ENCODE measurements around the gene NHLRC1.

NHLRC1 gene

GRCh38 chr6:18141805-18142590, 19.5 kb upstream of the NHLRC1 start:
- peaks cover 11% of the 10 kb centered on the region for H3K36me3 ChIP-seq (ENCODE audit: control insufficient read depth, insufficient read depth, low read length)
- no peak overlapping the region for H3K4me3 ChIP-seq (ENCODE audit: insufficient read depth, low read depth, low read length, poor library complexity, severe bottlenecking)
- H3K4me1 ChIP-seq (ENCODE audit: control insufficient read depth, insufficient read depth, low read length, poor library complexity, severe bottlenecking), result no peaks in the 10 kb centered on the region
- DNase-seq, result no peak
- no peaks in the 10 kb centered on the region for H3K27me3 ChIP-seq (replicated peaks; ENCODE audit: control insufficient read depth, insufficient read depth, low read length, poor library complexity, severe bottlenecking)
- no peaks in the 10 kb centered on the region for H3K9me3 ChIP-seq (ENCODE audit: control insufficient read depth, low read length)
- no peak overlapping the region for H3K27ac ChIP-seq (ENCODE audit: insufficient read depth, low read length, poor library complexity, severe bottlenecking)

- Histone ChIP-seq H3K27ac (ENCODE audit: insufficient read depth, low read length, poor library complexity, severe bottlenecking) (no peak overlapping the region), H3K4me1 (ENCODE audit: control insufficient read depth, insufficient read depth, low read length, poor library complexity, severe bottlenecking) (no peaks in the 10 kb centered on the region), H3K4me3 (ENCODE audit: insufficient read depth, low read depth, low read length, poor library complexity, severe bottlenecking) (no peak overlapping the region), H3K36me3 (ENCODE audit: control insufficient read depth, insufficient read depth, low read length) (peaks cover 18% of the 10 kb centered on the region), H3K27me3 (replicated peaks; ENCODE audit: control insufficient read depth, insufficient read depth, low read length, poor library complexity, severe bottlenecking) (no peaks in the 10 kb centered on the region), H3K9me3 (ENCODE audit: control insufficient read depth, low read length) (no peaks in the 10 kb centered on the region)
- no peak for DNase-seq
Observed at GRCh38 chr6:18139935-18140621, 17.6 kb upstream of the NHLRC1 start.

DNA sequence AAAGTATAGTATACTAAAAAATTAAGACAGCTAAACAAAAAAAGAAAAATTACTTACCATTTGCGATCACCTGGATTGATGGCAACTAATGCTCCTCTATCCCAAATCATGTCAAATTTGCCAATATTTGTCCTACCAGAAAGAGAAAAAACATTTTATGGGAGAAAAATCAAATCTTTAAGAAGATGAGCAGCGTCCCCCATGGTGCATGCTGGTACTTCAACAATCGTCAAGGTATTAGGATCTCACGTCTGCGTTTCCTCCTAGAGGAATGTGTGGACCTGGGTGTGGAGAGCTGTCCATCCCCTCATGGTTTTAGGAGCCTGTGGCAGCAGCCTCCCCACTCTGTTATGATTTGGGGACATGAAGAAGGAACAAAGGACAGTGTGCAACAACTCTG, 16.4 kb upstream of the NHLRC1 start:
- Histone ChIP-seq H3K4me3 (ENCODE audit: insufficient read depth, low read depth, low read length, poor library complexity, severe bottlenecking) (no peak overlapping the region), H3K9me3 (ENCODE audit: control insufficient read depth, low read length) (no peaks in the 10 kb centered on the region), H3K27me3 (replicated peaks; ENCODE audit: control insufficient read depth, insufficient read depth, low read length, poor library complexity, severe bottlenecking) (no peaks in the 10 kb centered on the region), H3K4me1 (ENCODE audit: control insufficient read depth, insufficient read depth, low read length, poor library complexity, severe bottlenecking) (no peaks in the 10 kb centered on the region), H3K36me3 (ENCODE audit: control insufficient read depth, insufficient read depth, low read length) (peaks cover 21% of the 10 kb centered on the region), H3K27ac (ENCODE audit: insufficient read depth, low read length, poor library complexity, severe bottlenecking) (no peak overlapping the region)
- no peak for DNase-seq

DNA sequence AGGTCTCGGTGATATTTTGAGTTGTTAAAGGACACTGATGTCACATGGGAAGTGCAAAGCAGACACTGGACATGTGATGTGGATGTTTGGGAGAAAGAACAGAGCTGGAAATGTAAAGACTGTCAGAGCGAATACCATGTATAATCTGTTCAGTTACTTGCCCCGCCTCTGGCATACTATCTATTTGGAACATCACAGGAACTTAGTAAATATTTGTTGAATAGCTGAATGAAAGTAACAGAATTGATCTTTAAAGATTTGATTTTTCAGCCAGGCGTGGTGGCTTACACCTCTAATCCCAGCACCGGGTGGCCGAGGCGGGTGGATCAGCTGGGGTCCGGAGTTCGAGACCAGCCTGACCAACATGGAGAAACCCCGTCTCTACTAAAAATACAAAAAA, 13.8 kb upstream of the NHLRC1 start:
- H3K4me1 ChIP-seq (ENCODE audit: control insufficient read depth, insufficient read depth, low read length, poor library complexity, severe bottlenecking), result no peaks in the 10 kb centered on the region
- no peak overlapping the region for H3K4me3 ChIP-seq (ENCODE audit: insufficient read depth, low read depth, low read length, poor library complexity, severe bottlenecking)
- H3K27ac ChIP-seq (ENCODE audit: insufficient read depth, low read length, poor library complexity, severe bottlenecking), result no peak overlapping the region
- no peak for DNase-seq
- H3K9me3 ChIP-seq (ENCODE audit: control insufficient read depth, low read length), result no peaks in the 10 kb centered on the region
- H3K36me3 ChIP-seq (ENCODE audit: control insufficient read depth, insufficient read depth, low read length), result peaks cover 10% of the 10 kb centered on the region
- H3K27me3 ChIP-seq (replicated peaks; ENCODE audit: control insufficient read depth, insufficient read depth, low read length, poor library complexity, severe bottlenecking), result no peaks in the 10 kb centered on the region

- H3K4me3 ChIP-seq (ENCODE audit: insufficient read depth, low read depth, low read length, poor library complexity, severe bottlenecking), result no peak overlapping the region
- H3K4me1 ChIP-seq (ENCODE audit: control insufficient read depth, insufficient read depth, low read length, poor library complexity, severe bottlenecking), result no peaks in the 10 kb centered on the region
- H3K36me3 ChIP-seq (ENCODE audit: control insufficient read depth, insufficient read depth, low read length), result peaks cover 10% of the 10 kb centered on the region
- H3K9me3 ChIP-seq (ENCODE audit: control insufficient read depth, low read length), result no peaks in the 10 kb centered on the region
- H3K27ac ChIP-seq (ENCODE audit: insufficient read depth, low read length, poor library complexity, severe bottlenecking), result no peak overlapping the region
- DNase-seq, result no peak
- no peaks in the 10 kb centered on the region for H3K27me3 ChIP-seq (replicated peaks; ENCODE audit: control insufficient read depth, insufficient read depth, low read length, poor library complexity, severe bottlenecking)
Observed at GRCh38 chr6:18135171-18135570, 12.7 kb upstream of the NHLRC1 start.

- Histone ChIP-seq H3K4me1 (ENCODE audit: control insufficient read depth, insufficient read depth, low read length, poor library complexity, severe bottlenecking) (no peaks in the 10 kb centered on the region), H3K4me3 (ENCODE audit: insufficient read depth, low read depth, low read length, poor library complexity, severe bottlenecking) (no peak overlapping the region), H3K9me3 (ENCODE audit: control insufficient read depth, low read length) (no peaks in the 10 kb centered on the region), H3K27me3 (replicated peaks; ENCODE audit: control insufficient read depth, insufficient read depth, low read length, poor library complexity, severe bottlenecking) (no peaks in the 10 kb centered on the region), H3K36me3 (ENCODE audit: control insufficient read depth, insufficient read depth, low read length) (peaks cover 10% of the 10 kb centered on the region), H3K27ac (ENCODE audit: insufficient read depth, low read length, poor library complexity, severe bottlenecking) (no peak overlapping the region)
- DNase-seq, result no peak
Observed at GRCh38 chr6:18132346-18132745, 9.9 kb upstream of the NHLRC1 start.

DNA sequence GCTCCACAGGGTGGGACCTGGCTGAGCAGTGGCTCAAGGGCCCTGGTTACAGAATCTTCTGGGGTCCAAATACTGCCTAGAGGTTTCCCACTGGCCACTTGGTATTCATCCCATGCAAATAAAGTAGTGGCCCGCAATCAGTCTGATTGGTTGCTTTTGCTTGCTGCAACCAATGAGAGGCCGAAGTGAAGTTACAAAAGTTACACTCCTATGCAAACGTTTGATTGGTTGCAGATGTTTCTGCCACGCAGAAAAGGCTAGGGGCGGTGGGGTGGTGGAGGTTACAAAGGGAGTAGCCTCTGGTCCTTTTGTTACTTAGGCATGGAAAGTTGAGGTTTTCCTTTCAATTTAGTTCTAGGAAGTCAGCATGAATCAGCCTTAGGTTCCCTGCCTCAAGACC, 3.6 kb upstream of the NHLRC1 start:
- Histone ChIP-seq H3K4me3 (ENCODE audit: insufficient read depth, low read depth, low read length, poor library complexity, severe bottlenecking) (no peak overlapping the region), H3K27me3 (replicated peaks; ENCODE audit: control insufficient read depth, insufficient read depth, low read length, poor library complexity, severe bottlenecking) (no peaks in the 10 kb centered on the region), H3K4me1 (ENCODE audit: control insufficient read depth, insufficient read depth, low read length, poor library complexity, severe bottlenecking) (peaks cover 3% of the 10 kb centered on the region), H3K27ac (ENCODE audit: insufficient read depth, low read length, poor library complexity, severe bottlenecking) (no peak overlapping the region), H3K9me3 (ENCODE audit: control insufficient read depth, low read length) (no peaks in the 10 kb centered on the region), H3K36me3 (ENCODE audit: control insufficient read depth, insufficient read depth, low read length) (no peaks in the 10 kb centered on the region)
- DNase-seq, result no peak

- no peaks in the 10 kb centered on the region for H3K9me3 ChIP-seq (ENCODE audit: control insufficient read depth, low read length)
- H3K4me1 ChIP-seq (ENCODE audit: control insufficient read depth, insufficient read depth, low read length, poor library complexity, severe bottlenecking), result peaks cover 3% of the 10 kb centered on the region
- no peaks in the 10 kb centered on the region for H3K36me3 ChIP-seq (ENCODE audit: control insufficient read depth, insufficient read depth, low read length)
- no peak overlapping the region for H3K27ac ChIP-seq (ENCODE audit: insufficient read depth, low read length, poor library complexity, severe bottlenecking)
- no peak for DNase-seq
- peak overlapping the region; percentile 56 for H3K4me3 ChIP-seq (ENCODE audit: insufficient read depth, low read depth, low read length, poor library complexity, severe bottlenecking)
- no peaks in the 10 kb centered on the region for H3K27me3 ChIP-seq (replicated peaks; ENCODE audit: control insufficient read depth, insufficient read depth, low read length, poor library complexity, severe bottlenecking)
Observed at GRCh38 chr6:18121580-18122127, 823 bp downstream of the NHLRC1 start.

DNA sequence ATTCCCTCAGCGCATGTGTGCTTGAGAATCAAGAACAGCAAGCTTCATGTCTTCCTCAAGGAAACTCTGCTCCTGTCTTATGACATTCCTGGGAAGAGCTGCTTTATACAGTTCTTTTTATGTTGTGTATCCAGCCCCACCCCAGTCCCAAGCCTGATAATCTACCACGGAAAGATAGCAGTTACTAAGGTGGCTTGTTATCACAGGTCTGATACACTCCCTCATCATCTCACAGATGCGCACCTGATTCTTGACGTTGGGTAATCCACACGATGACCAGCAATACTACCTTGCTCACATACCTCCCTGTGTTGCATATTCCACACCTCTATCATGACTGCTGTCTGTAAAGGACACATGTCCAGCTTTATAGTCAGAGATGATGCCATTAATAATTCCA, 3.2 kb downstream of the NHLRC1 start:
- H3K4me3 ChIP-seq (ENCODE audit: insufficient read depth, low read depth, low read length, poor library complexity, severe bottlenecking), result no peak overlapping the region
- H3K36me3 ChIP-seq (ENCODE audit: control insufficient read depth, insufficient read depth, low read length), result no peaks in the 10 kb centered on the region
- no peak overlapping the region for H3K27ac ChIP-seq (ENCODE audit: insufficient read depth, low read length, poor library complexity, severe bottlenecking)

GRCh38 chr6:18118330-18118729, 4.1 kb downstream of the NHLRC1 start:
- Histone ChIP-seq H3K27me3 (replicated peaks; ENCODE audit: control insufficient read depth, insufficient read depth, low read length, poor library complexity, severe bottlenecking) (no peaks in the 10 kb centered on the region), H3K9me3 (ENCODE audit: control insufficient read depth, low read length) (no peaks in the 10 kb centered on the region), H3K4me1 (ENCODE audit: control insufficient read depth, insufficient read depth, low read length, poor library complexity, severe bottlenecking) (peaks cover 3% of the 10 kb centered on the region), H3K36me3 (ENCODE audit: control insufficient read depth, insufficient read depth, low read length) (no peaks in the 10 kb centered on the region), H3K4me3 (ENCODE audit: insufficient read depth, low read depth, low read length, poor library complexity, severe bottlenecking) (no peak overlapping the region), H3K27ac (ENCODE audit: insufficient read depth, low read length, poor library complexity, severe bottlenecking) (no peak overlapping the region)
- no peak for DNase-seq

More for the DNA sequence above, 3.2 kb downstream of the NHLRC1 start:
- H3K9me3 ChIP-seq (ENCODE audit: control insufficient read depth, low read length), result no peaks in the 10 kb centered on the region
- no peaks in the 10 kb centered on the region for H3K27me3 ChIP-seq (replicated peaks; ENCODE audit: control insufficient read depth, insufficient read depth, low read length, poor library complexity, severe bottlenecking)
- DNase-seq, result no peak
- peaks cover 3% of the 10 kb centered on the region for H3K4me1 ChIP-seq (ENCODE audit: control insufficient read depth, insufficient read depth, low read length, poor library complexity, severe bottlenecking)

Data from effector memory CD4-positive, alpha-beta T cell (primary cell).